Kidney epithelial cell (primary cell): ENCODE data around the gene ALDH3B1. TPM values are rescaled to one million over a fixed set of nuclear protein-coding genes. Genes with fewer than 3 reads are reported as not detected.
A peak's percentile ranks its signal among the peaks of the same experiment; 100 is the strongest.

ENCODE experiments used
- DNase-seq: peaks from one replicate; pipeline ENCODE4 v3.0.0-alpha.2; 2010; ENCODE audit warnings: low read depth
- H3K27me3 ChIP-seq: 2 replicates; pipeline ENCODE4 v1.6.0; 2011; ENCODE audit warnings: low read length; ENCODE audit not compliant: control insufficient read depth, insufficient read depth
- H3K36me3 ChIP-seq: 2 replicates; pipeline ENCODE4 v1.5.1; 2011; ENCODE audit warnings: low read length; ENCODE audit not compliant: control insufficient read depth, insufficient read depth
- H3K4me3 ChIP-seq: 2 replicates; pipeline ENCODE4 v1.5.1; 2011; ENCODE audit warnings: low read depth, mild to moderate bottlenecking, control low read depth, low read length
- total RNA-seq: library from RNA; depleted of rRNA; stranded (reverse); fragments of >200 nt; gene quantifications from 2 replicates; pipeline ENCODE4 v1.2.3, GENCODE V29; 2015
- TF ChIP-seq, protein P1 (sequence below): IDR thresholded peaks from 2 replicates; pipeline ENCODE4 v1.5.1; 2011; ENCODE audit warnings: mild to moderate bottlenecking, moderate library complexity, low read length, control low read depth, inconsistent platforms; ENCODE audit not compliant: insufficient read depth, poor library complexity, severe bottlenecking

The ALDH3B1 gene
- total RNA-seq, 1 donor from 2014 or later: 2.6 TPM

DNA sequence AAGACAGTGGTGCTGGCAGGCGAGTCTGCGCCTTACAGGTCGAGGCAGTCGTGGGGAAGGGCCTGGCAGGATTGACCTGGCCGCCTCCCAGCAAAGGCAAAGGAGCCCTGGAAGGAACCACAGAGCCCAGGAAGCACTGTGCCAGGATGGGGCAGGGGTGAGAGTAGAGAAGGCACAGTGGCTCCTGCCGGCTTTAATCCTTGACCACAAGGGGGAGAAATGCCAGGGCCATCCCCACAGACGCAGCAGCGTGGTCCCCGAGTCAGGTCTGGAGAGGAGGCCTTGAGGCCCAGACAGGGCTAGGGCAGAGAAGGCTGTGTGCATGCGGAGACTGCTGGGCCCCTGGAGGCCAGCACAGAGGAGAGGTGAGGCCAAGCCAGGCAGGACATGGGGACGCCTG is 10.4 kb downstream of the ALDH3B1 start:
- DNase-seq: no peak
- H3K27me3 ChIP-seq: no peaks in the 10 kb centered on the region
- H3K36me3 ChIP-seq: no peaks in the 10 kb centered on the region
- no peak overlapping the region for H3K4me3 ChIP-seq
- TF ChIP-seq, protein P1, sequence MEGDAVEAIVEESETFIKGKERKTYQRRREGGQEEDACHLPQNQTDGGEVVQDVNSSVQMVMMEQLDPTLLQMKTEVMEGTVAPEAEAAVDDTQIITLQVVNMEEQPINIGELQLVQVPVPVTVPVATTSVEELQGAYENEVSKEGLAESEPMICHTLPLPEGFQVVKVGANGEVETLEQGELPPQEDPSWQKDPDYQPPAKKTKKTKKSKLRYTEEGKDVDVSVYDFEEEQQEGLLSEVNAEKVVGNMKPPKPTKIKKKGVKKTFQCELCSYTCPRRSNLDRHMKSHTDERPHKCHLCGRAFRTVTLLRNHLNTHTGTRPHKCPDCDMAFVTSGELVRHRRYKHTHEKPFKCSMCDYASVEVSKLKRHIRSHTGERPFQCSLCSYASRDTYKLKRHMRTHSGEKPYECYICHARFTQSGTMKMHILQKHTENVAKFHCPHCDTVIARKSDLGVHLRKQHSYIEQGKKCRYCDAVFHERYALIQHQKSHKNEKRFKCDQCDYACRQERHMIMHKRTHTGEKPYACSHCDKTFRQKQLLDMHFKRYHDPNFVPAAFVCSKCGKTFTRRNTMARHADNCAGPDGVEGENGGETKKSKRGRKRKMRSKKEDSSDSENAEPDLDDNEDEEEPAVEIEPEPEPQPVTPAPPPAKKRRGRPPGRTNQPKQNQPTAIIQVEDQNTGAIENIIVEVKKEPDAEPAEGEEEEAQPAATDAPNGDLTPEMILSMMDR: peak; percentile 49

DNA sequence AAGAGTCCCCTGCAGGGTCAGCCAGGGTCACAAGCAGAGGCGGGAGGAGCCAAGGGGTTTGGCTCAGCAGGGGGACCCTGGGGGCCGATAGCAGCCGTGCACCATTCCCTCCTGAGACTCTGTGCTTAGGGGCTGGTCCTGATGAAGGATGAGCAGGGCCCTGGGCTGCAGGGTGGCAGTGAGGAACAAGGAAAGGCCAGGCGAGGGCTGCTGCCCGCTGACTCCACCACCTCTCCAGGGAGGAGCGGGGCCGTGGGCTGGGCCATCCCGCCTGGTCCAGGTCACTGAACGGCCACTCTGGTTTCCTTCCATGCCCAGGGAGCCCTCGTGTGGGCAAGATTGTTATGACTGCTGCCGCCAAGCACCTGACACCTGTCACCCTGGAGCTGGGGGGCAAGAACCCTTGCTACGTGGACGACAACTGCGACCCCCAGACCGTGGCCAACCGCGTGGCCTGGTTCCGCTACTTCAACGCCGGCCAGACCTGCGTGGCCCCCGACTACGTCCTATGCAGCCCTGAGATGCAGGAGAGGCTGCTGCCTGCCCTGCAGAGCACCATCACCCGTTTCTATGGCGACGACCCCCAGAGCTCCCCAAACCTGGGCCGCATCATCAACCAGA is 11.2 kb downstream of the ALDH3B1 start:
- no peak for DNase-seq
- TF ChIP-seq, protein P1: peak; percentile 65
- no peaks in the 10 kb centered on the region for H3K36me3 ChIP-seq
- H3K4me3 ChIP-seq: no peak overlapping the region
- no peaks in the 10 kb centered on the region for H3K27me3 ChIP-seq

GRCh38 chr11:68022531-68022930 is 12.4 kb downstream of the ALDH3B1 start:
- no peak overlapping the region for H3K4me3 ChIP-seq
- DNase-seq: no peak
- H3K36me3 ChIP-seq: no peaks in the 10 kb centered on the region
- TF ChIP-seq, protein P1: no peak
- H3K27me3 ChIP-seq: no peaks in the 10 kb centered on the region

DNA sequence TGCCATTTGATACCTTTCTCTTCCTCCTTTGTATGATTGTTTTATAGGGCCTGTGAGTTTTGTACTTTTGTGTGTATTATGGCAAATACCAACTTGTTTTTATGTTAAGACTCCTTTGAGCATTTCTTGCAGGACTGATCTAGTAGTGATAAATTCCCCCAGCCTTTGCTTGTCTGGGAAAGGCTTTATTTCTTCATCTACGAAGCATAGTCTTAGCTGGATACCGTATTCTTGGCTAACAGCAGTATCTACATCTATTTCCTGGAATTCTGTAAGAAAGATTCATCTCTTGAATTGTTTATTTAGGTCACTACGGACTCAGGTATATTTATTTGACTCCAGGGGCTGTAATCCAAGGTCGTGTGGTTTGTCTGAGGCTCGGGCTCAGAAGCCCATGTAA is 14.4 kb downstream of the ALDH3B1 start:
- TF ChIP-seq, protein P1: no peak
- Histone ChIP-seq H3K36me3 (no peaks in the 10 kb centered on the region), H3K4me3 (no peak overlapping the region), H3K27me3 (no peaks in the 10 kb centered on the region)
- DNase-seq: no peak

- TF ChIP-seq, protein P1: no peak
- H3K36me3 ChIP-seq: no peaks in the 10 kb centered on the region
- no peaks in the 10 kb centered on the region for H3K27me3 ChIP-seq
- no peak overlapping the region for H3K4me3 ChIP-seq
- no peak for DNase-seq
Observed at GRCh38 chr11:68025047-68025446, 14.9 kb downstream of the ALDH3B1 start.

DNA sequence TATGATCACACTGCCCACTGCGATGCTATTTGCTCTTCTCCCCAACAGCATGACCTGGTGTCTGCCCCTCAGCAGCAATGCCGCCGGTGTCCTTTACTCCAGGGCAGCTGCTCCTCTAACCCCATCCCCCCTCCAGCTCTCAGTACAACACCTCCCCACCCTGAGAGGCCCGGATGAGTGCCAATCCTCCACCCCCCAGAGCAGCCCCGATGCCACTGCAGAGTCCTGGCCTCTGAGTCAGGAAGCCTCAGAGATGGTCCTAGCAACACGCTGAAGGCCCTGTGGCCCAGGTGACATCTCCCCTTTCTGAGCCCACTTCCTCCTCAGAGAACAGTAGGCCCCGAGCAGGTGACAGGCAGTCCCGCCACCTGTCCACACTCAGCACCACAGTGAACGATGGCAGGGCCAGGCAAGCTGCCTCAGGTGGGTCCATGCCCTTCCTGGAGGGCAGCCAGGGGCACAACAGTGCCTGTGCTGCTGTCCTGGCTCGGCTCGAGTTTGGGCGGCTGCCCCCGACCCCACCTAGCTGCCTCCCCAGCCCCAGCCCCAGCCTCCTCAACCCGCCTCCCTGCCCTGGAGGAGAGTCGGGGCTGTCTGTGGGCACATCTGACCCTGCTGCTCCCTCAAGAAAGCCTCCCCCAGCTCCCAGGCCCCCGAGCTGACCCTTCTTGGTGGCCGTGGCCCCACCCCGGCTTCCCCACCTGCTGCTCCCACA is 16.4 kb downstream of the ALDH3B1 start:
- DNase-seq: no peak
- Histone ChIP-seq H3K36me3 (no peaks in the 10 kb centered on the region), H3K27me3 (no peaks in the 10 kb centered on the region), H3K4me3 (no peak overlapping the region)
- TF ChIP-seq, protein P1: no peak
